Activated CD4-positive, alpha-beta T cell treated with anti-CD3 and anti-CD28 coated beads, Interleukin-2, amount 50 U/mL, for 24 hours (primary cell): Measurements from ENCODE around the gene BAIAP2L2.
"Not testable (repeated sequence)": the region's sequence is repeated elsewhere in the genome, so short reads cannot be mapped to it uniquely, and the experiment has no call there.

Experiments used
- DNase-seq, 2 donors: peaks; one replicate each; pipeline ENCODE4 v3.0.0-alpha.2; 2020; ENCODE audit warnings: low read depth in 1 of 2, low spot score in 1 of 2

BAIAP2L2 gene, protein sequence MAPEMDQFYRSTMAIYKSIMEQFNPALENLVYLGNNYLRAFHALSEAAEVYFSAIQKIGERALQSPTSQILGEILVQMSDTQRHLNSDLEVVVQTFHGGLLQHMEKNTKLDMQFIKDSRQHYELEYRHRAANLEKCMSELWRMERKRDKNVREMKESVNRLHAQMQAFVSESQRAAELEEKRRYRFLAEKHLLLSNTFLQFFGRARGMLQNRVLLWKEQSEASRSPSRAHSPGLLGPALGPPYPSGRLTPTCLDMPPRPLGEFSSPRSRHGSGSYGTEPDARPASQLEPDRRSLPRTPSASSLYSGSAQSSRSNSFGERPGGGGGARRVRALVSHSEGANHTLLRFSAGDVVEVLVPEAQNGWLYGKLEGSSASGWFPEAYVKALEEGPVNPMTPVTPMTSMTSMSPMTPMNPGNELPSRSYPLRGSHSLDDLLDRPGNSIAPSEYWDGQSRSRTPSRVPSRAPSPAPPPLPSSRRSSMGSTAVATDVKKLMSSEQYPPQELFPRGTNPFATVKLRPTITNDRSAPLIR

DNA sequence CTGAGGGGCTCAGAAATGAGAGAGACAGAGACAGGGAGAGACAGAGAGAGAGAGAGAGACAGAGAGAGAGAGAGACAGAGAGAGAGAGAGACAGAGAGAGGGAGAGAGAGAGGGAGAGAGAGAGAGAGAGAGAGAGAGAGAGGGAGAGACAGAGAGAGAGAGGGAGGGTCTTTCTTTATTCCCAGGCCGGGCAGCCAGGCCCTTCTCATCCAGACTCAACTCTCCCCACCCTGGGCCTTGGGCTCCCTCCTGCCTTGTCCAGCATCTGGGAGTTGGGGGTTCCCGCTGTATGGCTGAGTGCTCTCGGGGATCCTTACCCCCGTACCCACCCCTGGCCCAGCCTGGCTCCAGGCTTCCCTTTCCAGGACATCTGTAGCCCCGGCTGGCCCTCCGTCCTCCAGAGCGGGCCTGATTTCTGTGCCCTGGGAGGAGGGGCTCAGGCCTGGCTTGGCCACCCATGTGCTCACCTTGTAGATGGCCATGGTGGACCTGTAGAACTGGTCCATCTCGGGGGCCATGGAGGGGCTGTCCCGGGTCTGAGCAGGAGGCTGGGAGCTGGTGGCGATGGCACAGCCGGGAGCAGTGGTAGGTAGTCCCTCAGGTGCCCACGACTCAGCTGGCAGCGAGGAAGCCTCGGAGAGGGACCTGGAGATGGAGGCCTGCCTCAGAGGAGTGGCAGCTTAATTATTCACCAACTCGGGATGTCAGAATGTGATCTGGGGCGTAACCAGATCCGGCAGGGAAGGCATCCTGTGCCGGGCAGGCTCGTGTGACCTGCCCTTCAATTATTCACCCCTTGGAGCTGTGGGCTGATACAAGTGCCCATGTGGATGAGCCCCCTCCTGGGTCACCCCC lies at the start of gene BAIAP2L2:
BAIAP2L2 (minus strand) TSS at position 677 of the 855 bp plus-strand sequence; CDS start at position 518, 159 bp downstream.
- DNase-seq: no peak

DNA sequence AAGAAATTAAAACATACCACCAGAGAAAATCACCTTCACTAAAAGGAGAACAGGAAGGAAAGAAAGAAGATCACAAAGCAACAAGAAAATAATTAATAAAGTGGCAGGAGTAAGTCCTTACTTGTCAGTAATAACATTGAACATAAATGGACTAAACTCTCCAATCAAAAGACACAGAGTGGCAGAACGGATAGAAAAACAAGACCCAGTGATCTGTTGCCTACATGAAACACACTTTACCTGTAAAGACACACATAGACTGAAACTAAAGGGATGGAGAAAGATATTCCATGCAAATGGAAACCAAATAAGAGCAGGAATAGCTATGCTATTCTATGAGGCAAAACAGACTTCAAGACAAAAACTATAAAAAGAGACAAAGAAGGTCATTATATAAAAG lies 45.2 kb upstream of the BAIAP2L2 start:
- DNase-seq: no peak

DNA sequence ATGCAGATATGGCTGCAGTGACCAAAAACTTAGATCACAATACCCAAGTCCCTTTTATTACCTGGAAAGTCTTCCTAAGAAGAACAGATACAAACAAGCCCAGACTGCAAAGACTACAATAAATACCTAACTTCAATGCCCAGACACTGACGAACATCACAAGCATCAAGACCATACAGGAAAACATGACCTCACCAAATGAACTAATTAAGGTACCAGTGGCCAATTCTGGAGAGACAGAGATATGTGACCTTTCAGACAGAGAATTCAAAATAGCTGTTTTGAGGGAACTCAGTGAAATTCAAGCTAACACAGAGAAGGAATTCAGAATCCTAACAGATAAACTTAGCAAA lies 44.1 kb upstream of the BAIAP2L2 start:
- DNase-seq: not testable (repeated sequence)

DNA sequence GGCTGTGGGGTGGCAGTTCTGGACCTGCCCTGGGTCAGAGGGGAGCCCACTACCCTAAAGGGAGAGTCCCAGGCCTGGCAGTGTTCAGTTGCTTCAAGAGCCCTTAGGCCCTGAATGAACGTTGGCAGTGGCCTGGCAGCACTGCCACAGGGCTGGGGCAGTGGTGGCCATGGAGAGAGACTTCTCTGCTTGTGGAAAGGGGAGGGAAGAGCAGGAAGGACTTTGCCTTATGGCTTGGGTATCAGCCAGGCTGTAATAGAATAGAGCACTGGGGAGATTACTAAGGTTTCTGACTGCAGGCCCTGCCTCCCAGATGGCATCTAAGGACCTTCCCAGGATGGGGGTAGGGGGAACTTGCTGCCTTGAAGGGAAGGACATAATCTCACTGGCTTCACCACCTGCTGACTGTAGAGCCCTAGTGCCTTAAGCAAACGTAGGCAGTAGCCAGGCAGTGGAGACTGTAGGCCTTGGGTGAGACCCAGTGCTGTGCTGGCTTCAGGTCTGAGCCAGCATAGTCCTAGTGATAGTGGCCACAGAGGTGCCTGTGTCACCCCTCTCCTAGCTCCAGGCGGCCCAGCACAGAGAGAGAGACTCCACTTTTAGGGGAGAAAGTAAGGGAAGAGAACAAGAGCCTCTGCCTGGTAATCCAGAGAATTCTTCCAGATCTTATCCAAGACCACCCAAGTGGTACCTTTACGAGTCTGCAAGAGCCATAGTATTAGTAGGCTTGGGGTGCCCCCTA lies 43.5 kb upstream of the BAIAP2L2 start:
- no peak for DNase-seq

DNA sequence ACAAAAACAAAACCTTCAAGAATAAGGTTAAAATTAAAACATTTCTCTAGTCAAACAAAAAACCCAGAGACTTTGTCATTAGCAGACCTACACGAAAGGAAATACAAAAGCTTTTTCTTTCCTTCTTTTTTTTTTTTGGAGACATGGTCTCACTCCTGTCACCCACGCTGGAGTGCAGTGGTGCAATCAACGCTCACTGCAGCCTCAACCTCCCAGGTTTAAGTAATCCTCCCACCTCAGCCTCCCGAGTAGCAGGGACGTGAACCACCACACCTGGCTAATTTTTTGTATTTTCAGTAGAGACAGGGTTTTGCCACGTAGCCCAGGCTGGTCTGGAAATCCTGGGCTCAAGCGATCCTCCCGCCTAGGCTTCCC lies 40.6 kb upstream of the BAIAP2L2 start:
- DNase-seq: no peak

DNA sequence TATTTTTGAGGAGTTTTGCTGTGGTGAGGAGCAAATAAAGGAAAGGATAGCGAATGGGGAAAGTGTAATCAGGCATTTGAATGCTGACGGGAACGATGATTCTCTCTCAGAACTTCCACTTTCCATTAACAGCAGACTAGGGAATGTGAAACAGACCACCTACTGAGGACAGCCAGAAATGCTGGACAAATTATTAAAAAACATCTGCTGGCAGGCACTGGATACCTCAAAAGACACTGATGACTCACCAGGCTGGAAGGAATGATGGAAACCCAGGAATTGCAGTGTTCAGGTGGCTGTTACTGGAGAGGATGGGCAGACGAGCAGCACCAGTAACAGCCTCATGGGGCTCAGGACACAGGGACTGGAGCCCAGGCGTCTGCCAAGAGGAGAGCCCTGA lies 37.8 kb upstream of the BAIAP2L2 start:
- DNase-seq: no peak

DNA sequence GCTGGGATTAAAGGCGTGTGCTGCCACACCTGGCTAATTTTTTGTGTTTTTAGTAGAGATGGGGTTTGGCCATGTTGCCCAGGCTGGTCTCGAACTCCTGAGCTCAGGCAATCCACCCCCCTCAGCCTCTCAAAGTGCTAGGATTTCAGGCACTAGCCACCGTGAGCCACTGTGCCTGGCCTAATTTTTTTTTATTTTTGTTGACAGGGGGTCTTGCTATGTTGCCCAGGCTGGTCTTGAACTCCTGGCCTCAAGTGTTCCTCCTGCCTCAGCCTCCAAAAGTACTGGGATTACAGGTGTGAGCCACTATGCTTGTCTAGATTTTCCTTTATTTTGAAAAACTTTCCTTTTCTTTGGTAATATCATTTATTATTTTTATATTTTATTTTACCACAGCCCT lies 35.7 kb upstream of the BAIAP2L2 start:
- DNase-seq: not testable (repeated sequence)

DNA sequence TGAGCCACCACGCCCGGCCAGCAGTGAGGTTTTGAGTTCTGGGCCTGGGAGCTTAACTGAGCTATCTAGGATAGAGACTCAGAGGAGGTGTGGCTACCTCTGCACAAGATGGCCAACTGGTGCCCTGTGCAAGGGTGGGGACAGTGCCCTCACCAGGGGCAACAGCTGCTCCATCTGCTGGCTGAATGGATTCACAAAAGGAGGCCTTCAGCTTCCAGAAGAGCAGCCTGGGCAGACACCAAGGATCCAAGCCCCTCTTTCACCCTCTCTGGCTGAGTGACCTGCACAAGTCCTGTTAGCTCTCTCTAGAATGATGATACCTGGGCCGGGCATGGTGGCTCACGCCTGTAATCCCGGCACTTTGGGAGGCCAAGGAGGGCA lies 33.5 kb upstream of the BAIAP2L2 start:
- DNase-seq: no peak

DNA sequence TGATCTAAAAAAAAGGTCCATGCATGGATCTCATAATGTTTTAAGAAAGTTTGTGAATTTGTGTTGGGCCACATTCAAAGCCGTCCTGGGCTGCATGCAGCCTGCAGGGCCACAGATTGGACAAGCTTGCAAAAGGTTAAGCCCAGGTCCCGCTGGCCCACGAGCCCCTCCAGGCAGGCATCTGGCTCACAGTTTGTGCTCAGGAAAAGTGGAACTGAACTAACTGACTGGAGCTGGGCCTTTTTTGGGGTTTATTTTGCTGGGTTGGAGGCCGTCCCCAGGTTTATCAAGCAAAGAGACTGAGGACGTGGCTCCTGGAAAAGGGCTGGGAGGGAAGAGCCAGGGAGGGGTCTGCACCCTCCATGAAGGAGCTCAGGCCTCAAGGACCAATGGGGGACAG lies 32.1 kb upstream of the BAIAP2L2 start:
- DNase-seq: no peak

DNA sequence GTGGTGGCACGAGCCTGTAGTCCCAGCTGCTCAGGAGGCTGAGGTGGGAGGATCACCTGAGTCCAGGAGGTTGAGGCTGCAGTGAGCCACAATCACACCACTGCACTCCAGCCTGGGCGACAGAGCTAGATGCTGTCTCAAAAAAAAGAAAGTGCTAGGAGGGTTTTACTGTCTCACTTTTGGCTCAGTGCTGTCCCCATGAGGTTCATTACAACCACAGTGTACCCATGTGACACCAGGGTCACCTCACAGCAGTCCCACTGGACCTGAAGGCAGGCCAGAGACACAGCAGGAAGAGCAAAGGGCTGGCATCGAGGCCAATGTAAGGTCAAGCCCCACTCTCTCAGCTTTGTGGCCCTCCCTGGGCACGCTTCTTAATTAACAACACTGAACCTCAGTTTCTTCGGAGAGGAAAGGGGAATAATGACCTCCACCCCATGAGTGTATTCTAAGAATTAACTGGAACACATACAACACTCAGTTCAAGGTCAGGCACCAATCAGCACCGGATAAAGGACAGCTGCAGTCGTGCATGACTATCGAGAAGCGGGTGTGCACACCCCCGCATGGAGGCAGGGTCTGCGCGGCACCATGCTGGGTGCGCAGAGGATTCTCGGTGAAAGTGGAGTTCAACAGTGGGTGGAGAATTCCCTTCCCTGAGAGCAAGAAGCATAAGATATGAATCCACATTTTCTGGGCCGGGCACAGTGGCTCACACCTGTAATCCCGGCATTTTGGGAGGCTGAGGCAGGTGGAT lies 30.9 kb upstream of the BAIAP2L2 start:
- no peak for DNase-seq

DNA sequence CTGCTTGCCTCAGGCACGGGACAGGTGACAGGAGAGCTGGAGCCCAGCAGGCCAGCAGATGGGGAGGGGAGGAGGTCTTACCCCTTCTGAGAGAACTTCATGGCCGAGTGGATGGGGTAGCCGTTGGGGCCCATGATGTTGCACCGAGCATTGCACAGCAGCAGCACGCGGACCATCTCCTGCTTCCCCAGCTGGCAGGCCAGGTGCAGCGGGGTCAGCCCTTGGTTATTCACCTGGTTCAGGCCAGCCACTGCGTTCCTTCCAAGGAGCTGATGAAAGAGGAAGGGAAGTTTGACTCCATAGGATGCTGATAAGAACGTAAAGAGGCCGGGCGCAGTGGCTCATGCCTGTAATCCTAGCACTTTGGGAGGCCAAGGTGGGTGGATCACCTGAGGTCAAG lies 29.4 kb upstream of the BAIAP2L2 start:
- DNase-seq: no peak

DNA sequence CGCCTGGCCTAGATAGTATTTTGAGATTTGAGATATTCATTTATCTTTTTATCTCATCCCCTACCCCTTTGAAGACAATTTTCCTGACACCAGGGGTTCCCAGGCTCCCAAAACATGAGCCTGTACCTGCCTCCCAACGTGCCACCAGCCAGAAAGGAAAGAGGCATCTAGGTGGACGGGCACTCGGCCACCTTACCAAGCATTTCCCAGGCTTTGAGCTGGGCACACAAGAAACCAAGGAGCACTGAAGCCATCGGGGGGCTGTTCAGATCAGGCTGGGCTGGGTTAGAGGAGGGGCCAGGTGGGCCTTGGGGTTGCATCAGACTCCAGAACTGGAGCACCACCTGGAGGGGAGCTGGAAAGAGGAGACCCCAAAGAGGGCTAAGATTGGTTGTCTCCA lies 28.5 kb upstream of the BAIAP2L2 start:
- no peak for DNase-seq

DNA sequence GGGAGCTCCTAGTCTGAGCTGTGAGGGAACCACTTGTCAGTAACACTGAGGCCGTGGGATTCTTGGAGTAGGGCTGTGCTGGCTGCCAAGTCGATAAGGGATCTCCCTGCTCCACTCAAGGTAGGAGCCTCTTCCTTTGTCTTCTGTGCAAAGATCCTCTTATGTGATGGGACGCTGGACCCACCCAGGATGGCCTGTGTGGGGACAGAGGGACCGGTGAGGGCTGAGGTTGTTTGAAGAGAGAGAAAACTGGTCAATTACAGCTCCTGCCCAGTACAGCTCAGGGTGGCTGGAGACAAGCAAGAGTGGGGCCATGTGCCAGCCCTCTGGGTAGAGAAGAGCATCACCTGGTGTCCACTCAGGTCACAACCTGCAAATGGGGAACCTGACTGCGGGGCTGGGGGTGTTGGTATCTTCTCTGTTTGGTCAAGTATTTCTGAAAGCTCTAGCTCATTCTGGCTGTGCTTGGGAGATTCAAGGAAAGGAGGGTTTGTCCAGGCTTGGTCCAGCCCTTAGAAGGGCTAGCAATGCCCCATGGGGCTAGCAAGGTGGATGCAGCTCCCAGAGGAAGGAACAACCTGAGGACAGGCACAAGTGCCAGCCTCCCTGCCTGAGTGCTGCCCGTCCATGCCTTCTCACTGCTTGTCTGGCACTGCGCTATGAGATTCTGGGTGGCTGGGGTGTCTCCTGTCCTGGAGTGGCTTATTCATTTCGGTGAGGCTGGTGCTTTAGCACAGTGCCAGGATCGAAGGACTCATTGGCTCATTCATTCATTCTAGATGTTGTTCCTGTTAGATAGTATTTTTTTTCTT lies 27.6 kb upstream of the BAIAP2L2 start:
- no peak for DNase-seq

DNA sequence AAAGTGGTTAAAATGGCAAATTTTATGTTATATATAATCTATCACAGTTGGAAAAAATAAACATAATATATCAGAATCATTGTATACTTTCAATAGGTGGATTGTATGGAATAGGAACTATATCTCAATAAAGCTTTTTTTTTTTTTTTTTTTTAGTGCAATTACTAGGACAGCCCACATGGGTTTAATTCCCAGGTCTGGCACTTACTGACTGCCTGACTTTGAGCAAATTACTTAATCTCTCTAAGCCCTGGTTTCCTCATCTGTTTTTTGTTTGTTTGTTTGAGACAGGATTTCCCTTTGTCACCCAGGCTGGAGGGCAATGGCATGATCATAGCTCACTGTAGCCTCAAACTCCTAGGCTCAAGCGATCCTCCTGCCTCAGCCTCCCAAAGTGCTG lies 26.1 kb upstream of the BAIAP2L2 start:
- DNase-seq: no peak

DNA sequence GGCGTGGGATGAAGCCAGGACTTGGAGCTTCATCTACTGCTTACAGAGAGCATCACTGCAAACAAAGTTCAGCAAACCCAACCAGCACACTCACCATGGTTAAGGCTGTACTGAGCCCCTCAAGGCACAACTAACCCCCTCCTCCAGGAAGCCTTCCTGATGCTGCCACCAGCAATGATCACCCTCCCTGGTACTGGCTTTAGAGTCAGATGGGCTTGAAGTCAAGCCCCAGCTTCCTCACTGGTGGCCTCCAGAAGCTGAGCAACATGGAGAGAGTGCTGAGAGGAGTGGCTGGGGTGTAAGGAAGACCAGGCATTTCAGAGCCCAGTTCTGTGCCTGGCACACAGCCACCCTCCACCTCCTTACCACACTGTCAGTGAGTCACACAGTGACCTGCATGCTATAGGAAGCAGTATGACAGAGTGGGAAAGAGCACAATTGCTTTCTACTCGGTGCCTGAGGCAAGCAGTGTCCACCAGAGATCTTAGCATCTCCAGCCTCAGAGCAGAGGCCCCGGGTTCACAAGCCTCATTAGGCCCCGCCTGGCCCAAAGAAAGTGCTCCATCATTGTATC lies 24.7 kb upstream of the BAIAP2L2 start:
- no peak for DNase-seq

DNA sequence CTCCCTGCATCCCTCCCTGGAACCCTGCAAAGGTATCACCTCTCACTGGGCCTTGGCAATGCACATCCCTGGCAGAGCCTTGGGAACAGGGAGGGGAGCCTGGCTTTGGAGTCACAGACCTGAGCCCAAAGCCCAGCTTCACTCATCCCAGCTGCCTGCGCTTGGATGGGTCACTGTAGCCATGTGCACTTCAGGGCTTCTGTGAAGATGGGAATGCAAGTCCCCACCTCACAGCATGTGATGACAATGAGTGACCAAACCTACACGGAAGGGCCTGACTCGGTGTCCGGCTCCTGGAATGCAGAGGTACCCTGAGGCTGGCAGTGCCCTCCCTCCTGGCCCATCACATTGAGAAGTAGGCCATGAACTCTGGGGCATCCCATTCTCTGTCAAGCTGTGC lies 22.8 kb upstream of the BAIAP2L2 start:
- DNase-seq: no peak

DNA sequence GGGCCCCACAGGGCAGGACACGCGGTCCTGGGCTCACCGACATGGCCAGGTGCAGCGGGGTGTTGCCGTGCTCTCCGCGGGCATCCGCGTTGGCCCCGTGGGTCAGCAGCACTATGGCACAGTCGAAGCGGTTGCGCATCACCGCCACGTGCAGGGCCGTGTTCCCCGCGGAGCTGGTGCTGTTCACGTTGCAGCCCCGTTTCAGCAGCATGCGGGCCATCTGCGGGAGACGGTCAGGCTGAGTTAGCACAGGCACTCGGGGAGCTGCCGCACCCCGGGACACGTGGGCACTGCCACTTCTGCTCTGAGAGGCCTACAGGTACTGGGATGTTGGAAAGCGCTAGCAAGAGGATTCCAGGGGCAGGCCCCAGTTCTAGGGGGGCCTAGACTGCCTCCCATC lies 22.3 kb upstream of the BAIAP2L2 start:
- DNase-seq: no peak

DNA sequence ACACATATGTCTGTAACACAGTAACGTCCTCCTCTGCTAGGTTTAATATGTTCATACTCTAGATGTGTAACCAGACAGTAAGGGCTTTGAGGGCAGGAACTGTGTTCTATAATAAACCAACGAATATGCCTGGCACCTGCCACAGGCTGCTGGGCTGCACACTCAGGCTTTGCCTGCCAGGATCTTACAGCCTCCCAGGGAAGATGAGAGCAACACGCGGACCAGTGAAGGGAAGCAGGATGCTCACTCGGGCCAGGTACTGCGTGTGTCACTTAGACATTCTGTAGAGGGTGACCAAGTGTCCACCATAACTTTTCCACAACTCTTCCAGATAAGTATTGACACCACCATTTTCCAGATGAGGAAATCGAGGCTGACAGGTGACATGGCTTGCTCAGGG lies 21.7 kb upstream of the BAIAP2L2 start:
- DNase-seq: no peak

DNA sequence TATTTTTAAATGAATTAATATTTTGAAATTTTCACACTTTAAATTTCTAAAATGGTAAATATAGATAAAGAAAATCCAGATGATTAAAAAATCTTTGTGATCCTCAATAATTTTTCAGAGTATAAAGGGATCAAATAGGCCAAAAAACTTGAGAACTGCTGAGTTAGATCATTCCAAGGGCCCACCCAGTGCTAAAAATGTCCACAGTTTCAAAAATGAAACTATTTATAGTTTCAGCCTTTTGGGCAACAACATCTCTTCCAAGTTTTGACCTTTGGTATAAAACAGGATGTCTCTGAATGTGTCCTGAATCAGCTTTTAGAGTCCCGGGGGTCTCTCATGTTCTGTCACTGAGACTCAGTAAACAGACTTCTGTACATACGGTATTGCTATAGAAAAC lies 20.9 kb upstream of the BAIAP2L2 start:
- DNase-seq: no peak

DNA sequence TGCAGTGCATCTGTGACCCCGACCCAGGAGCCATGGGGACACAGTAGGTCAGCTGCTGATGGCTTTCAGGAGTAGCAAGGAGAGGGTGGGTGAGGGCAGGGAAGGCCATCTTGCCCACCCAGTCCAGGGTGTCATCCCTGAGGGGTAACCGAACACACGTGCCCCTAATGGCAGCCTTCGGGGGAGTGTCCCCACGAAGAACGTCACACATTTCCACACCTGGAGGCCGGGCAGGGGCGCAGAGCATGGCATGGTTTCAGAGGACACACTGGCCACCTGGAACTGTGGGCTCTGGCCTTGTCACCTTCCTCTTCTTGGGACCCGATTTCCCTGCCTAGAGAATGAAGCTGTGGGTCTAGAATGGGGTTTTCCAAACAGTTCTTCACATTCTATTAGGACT lies 19.4 kb upstream of the BAIAP2L2 start:
- DNase-seq: no peak
